ENCODE results near the gene SH3RF1.

Gene SH3RF1

GRCh38 chr4:169132561-169133305, 138.0 kb downstream of the SH3RF1 start:
- no peak for DNase-seq (ENCODE audit: low spot score)

GRCh38 chr4:169131556-169132208, 139.1 kb downstream of the SH3RF1 start:
- no peak for DNase-seq (ENCODE audit: low spot score)

- DNase-seq (ENCODE audit: low spot score), result no peak
Observed at GRCh38 chr4:169128902-169129301, 141.9 kb downstream of the SH3RF1 start.

- no peak for DNase-seq (ENCODE audit: low spot score)
Observed at GRCh38 chr4:169127314-169127713, 143.4 kb downstream of the SH3RF1 start.

- no peak for DNase-seq (ENCODE audit: low spot score)
Observed at GRCh38 chr4:169124661-169125060, 146.1 kb downstream of the SH3RF1 start.

GRCh38 chr4:169122422-169122821, 148.3 kb downstream of the SH3RF1 start:
- no peak for DNase-seq (ENCODE audit: low spot score)

- DNase-seq (ENCODE audit: low spot score), result no peak
Observed at GRCh38 chr4:169121861-169122382, 148.8 kb downstream of the SH3RF1 start.

- no peak for DNase-seq (ENCODE audit: low spot score)
Observed at GRCh38 chr4:169120624-169121023, 150.1 kb downstream of the SH3RF1 start.

GRCh38 chr4:169119536-169119935, 151.2 kb downstream of the SH3RF1 start:
- no peak for DNase-seq (ENCODE audit: low spot score)

GRCh38 chr4:169117591-169118081, 153.1 kb downstream of the SH3RF1 start:
- DNase-seq (ENCODE audit: low spot score), result peak; percentile 74

GRCh38 chr4:169116270-169116901, 154.4 kb downstream of the SH3RF1 start:
- no peak for DNase-seq (ENCODE audit: low spot score)

- peak; percentile 81 for DNase-seq (ENCODE audit: low spot score)
Observed at GRCh38 chr4:169115897-169116254, 154.9 kb downstream of the SH3RF1 start.

- DNase-seq (ENCODE audit: low spot score), result no peak
Observed at GRCh38 chr4:169115144-169115896, 155.4 kb downstream of the SH3RF1 start.

- no peak for DNase-seq (ENCODE audit: low spot score)
Observed at GRCh38 chr4:169114341-169114974, 156.3 kb downstream of the SH3RF1 start.

- no peak for DNase-seq (ENCODE audit: low spot score)
Observed at GRCh38 chr4:169110633-169111032, 160.1 kb downstream of the SH3RF1 start.

- no peak for DNase-seq (ENCODE audit: low spot score)
Observed at GRCh38 chr4:169109035-169109675, 161.6 kb downstream of the SH3RF1 start.

GRCh38 chr4:169108303-169108702, 162.5 kb downstream of the SH3RF1 start:
- no peak for DNase-seq (ENCODE audit: low spot score)

GRCh38 chr4:169107528-169107927, 163.2 kb downstream of the SH3RF1 start:
- no peak for DNase-seq (ENCODE audit: low spot score)

GRCh38 chr4:169106696-169107229, 164.0 kb downstream of the SH3RF1 start:
- DNase-seq (ENCODE audit: low spot score), result no peak

- no peak for DNase-seq (ENCODE audit: low spot score)
Observed at GRCh38 chr4:169105620-169106019, 165.1 kb downstream of the SH3RF1 start.

GRCh38 chr4:169103966-169104412, 166.8 kb downstream of the SH3RF1 start:
- DNase-seq (ENCODE audit: low spot score), result no peak

Measured in hepatic stellate cell (primary cell).